IMR-90 (cell line): Measurements from ENCODE around the gene ZBED4. TPM values are rescaled to one million over a fixed set of nuclear protein-coding genes. Genes with fewer than 3 reads are reported as not detected.

Experiments used
- ATAC-seq: fragments of 200-7000 bp; cut with Tn5 transposase; 2 replicates; pipeline ENCODE4 v1.9.1; 2020; ENCODE audit warnings: low read depth, mild to moderate bottlenecking, moderate library complexity
- BruUV-seq: library from RNA; stranded (reverse); fragments of 400-500 nt; replicated peaks from 2 replicates; lab custom pipeline; 2021; lab: Mats Ljungman, UMichigan
- CTCF ChIA-PET: fragments of 300-600 bp; formaldehyde crosslinking; extraction: SDS; loops from one replicate; lab custom pipeline; 2021; ENCODE audit warnings: antibody characterized with exemption; lab: Yijun Ruan, JAX
- POLR2A ChIA-PET: fragments of 300-600 bp; sonication (Branson Sonifier 250); formaldehyde crosslinking; loops from one replicate; lab custom pipeline; 2022; ENCODE audit warnings: antibody characterized with exemption; ENCODE audit not compliant: unreplicated experiment; lab: Charles Lee
- DNase-seq: peaks from one replicate; pipeline ENCODE4 v3.0.0; 2013
- H2AFZ ChIP-seq: replicated peaks from 2 replicates; pipeline ENCODE3; 2013; ENCODE audit warnings: low read length, mild to moderate bottlenecking; ENCODE audit not compliant: poor library complexity
- H2AK5ac ChIP-seq: 2 replicates; pipeline ENCODE4 v1.6.1; 2013; ENCODE audit warnings: low read depth, low read length, inconsistent platforms
- H2AK9ac ChIP-seq: replicated peaks from 2 replicates; pipeline ENCODE3; 2013; ENCODE audit warnings: mild to moderate bottlenecking, low read depth, low read length, moderate library complexity; ENCODE audit not compliant: poor library complexity
- H2BK120ac ChIP-seq: 2 replicates; pipeline ENCODE4 v1.6.1; 2013; ENCODE audit warnings: low read depth, low read length, inconsistent platforms
- H2BK15ac ChIP-seq: 3 replicates; pipeline ENCODE4 v1.6.1; 2013; ENCODE audit warnings: low read depth, low read length, inconsistent platforms
- H2BK20ac ChIP-seq: 2 replicates; pipeline ENCODE4 v1.6.1; 2013; ENCODE audit warnings: low read depth, mild to moderate bottlenecking, inconsistent platforms, low read length, moderate library complexity
- H2BK5ac ChIP-seq: 2 replicates; pipeline ENCODE4 v1.6.1; 2013; ENCODE audit warnings: mild to moderate bottlenecking, low read depth, low read length, inconsistent platforms; ENCODE audit not compliant: poor library complexity, severe bottlenecking
- H3K14ac ChIP-seq: replicated peaks from 2 replicates; pipeline ENCODE4 v1.6.1; 2013; ENCODE audit warnings: low read depth, low read length, inconsistent platforms
- H3K18ac ChIP-seq: 2 replicates; pipeline ENCODE4 v1.6.1; 2013; ENCODE audit warnings: low read depth, low read length, control low read depth
- H3K23ac ChIP-seq: 2 replicates; pipeline ENCODE4 v1.6.1; 2013; ENCODE audit warnings: low read depth, low read length, inconsistent platforms
- H3K27ac ChIP-seq: 2 replicates; pipeline ENCODE4 v1.5.1; 2013; ENCODE audit warnings: mild to moderate bottlenecking, control low read depth, low read length; ENCODE audit not compliant: insufficient read depth
- H3K27me3 ChIP-seq: 2 replicates; pipeline ENCODE4 v1.6.1; 2013; ENCODE audit warnings: low read length; ENCODE audit not compliant: control insufficient read depth, insufficient read depth
- H3K36me3 ChIP-seq: 2 replicates; pipeline ENCODE4 v1.6.1; 2013; ENCODE audit warnings: low read length, mixed read lengths; ENCODE audit not compliant: control insufficient read depth, insufficient read depth
- H3K4ac ChIP-seq: 2 replicates; pipeline ENCODE4 v1.6.1; 2013; ENCODE audit warnings: low read depth, low read length, inconsistent platforms
- H3K4me1 ChIP-seq: 2 replicates; pipeline ENCODE4 v1.6.1; 2013; ENCODE audit warnings: low read length, mixed read lengths; ENCODE audit not compliant: control insufficient read depth, insufficient read depth
- H3K4me2 ChIP-seq: 2 replicates; pipeline ENCODE4 v1.6.1; 2013; ENCODE audit warnings: low read depth, mild to moderate bottlenecking, control low read depth, low read length, moderate library complexity
- H3K4me3 ChIP-seq: 2 replicates; pipeline ENCODE4 v1.5.1; 2013; ENCODE audit warnings: low read depth, mild to moderate bottlenecking, control low read depth, low read length, moderate library complexity; ENCODE audit not compliant: insufficient read depth
- H3K56ac ChIP-seq: 2 replicates; pipeline ENCODE4 v1.6.1; 2013; ENCODE audit warnings: low read length, inconsistent platforms; ENCODE audit not compliant: insufficient read depth; ENCODE audit errors: extremely low read depth
- H3K79me1 ChIP-seq, 2 experiments: 2 replicates each; pipeline ENCODE4 v1.6.1; 2013; ENCODE audit warnings: low read length in 2 of 2, inconsistent platforms in 1 of 2, low read depth in 1 of 2
- H3K9ac ChIP-seq: 2 replicates; pipeline ENCODE4 v1.6.1; 2013; ENCODE audit warnings: low read depth, low read length, control low read depth
- H3K9me1 ChIP-seq: 2 replicates; pipeline ENCODE4 v1.6.1; 2013; ENCODE audit warnings: low read length, inconsistent platforms; ENCODE audit not compliant: insufficient read depth
- H3K9me3 ChIP-seq: 2 replicates; pipeline ENCODE4 v1.6.1; 2013; ENCODE audit warnings: low read length; ENCODE audit not compliant: control insufficient read depth, insufficient read depth
- H4K20me1 ChIP-seq: 2 replicates; pipeline ENCODE4 v1.6.1; 2013; ENCODE audit warnings: low read length, inconsistent platforms; ENCODE audit not compliant: insufficient read depth
- H4K5ac ChIP-seq: 2 replicates; pipeline ENCODE4 v1.6.1; 2013; ENCODE audit warnings: mild to moderate bottlenecking, low read depth, low read length, control low read depth
- H4K8ac ChIP-seq, 2 experiments: 2 replicates each; pipeline ENCODE4 v1.6.1; 2013; ENCODE audit warnings: low read depth in 2 of 2, low read length in 2 of 2, control low read depth in 1 of 2, inconsistent platforms in 1 of 2
- H4K91ac ChIP-seq: 2 replicates; pipeline ENCODE4 v1.6.1; 2013; ENCODE audit warnings: low read depth, low read length, inconsistent platforms; ENCODE audit not compliant: insufficient read depth
- BHLHE40 ChIP-seq: fragments of 150-350 bp; IDR thresholded peaks from 2 replicates; pipeline ENCODE4 v1.6.1; 2016; ENCODE audit warnings: mild to moderate bottlenecking, low read depth, low read length
- FOS ChIP-seq: fragments of 150-350 bp; IDR thresholded peaks from 2 replicates; pipeline ENCODE4 v1.6.1; 2016; ENCODE audit warnings: low read depth, low read length
- MAFK ChIP-seq: IDR thresholded peaks from 2 replicates; pipeline ENCODE4 v1.6.1; 2012; ENCODE audit warnings: low read depth, low read length, improper control_type of control experiment
- MAZ ChIP-seq: IDR thresholded peaks from 2 replicates; pipeline ENCODE4 v1.6.1; 2012; ENCODE audit warnings: low read depth, mild to moderate bottlenecking, low read length, improper control_type of control experiment, moderate library complexity, borderline replicate concordance
- MXI1 ChIP-seq: IDR thresholded peaks from 2 replicates; pipeline ENCODE4 v1.6.1; 2012; ENCODE audit warnings: low read depth, mild to moderate bottlenecking, low read length, moderate library complexity, borderline replicate concordance
- NFE2L2 ChIP-seq: fragments of 150-350 bp; IDR thresholded peaks from 2 replicates; pipeline ENCODE4 v1.6.1; 2016; ENCODE audit warnings: low read depth, mild to moderate bottlenecking, low read length
- RAD21 ChIP-seq: IDR thresholded peaks from 2 replicates; pipeline ENCODE4 v1.6.1; 2012; ENCODE audit warnings: low read length, improper control_type of control experiment
- RFX5 ChIP-seq: IDR thresholded peaks from 2 replicates; pipeline ENCODE4 v1.8.0; 2012; ENCODE audit warnings: low read depth, mild to moderate bottlenecking, low read length, moderate library complexity
- SMC3 ChIP-seq: fragments of 150-350 bp; IDR thresholded peaks from 2 replicates; pipeline ENCODE4 v1.6.1; 2016; ENCODE audit warnings: low read depth, mild to moderate bottlenecking, antibody characterized with exemption, low read length, moderate library complexity
- USF2 ChIP-seq: fragments of 150-350 bp; IDR thresholded peaks from 2 replicates; pipeline ENCODE4 v1.6.1; 2017; ENCODE audit warnings: mild to moderate bottlenecking, antibody characterized with exemption, low read length, low read depth
- WGBS, 2 experiments: methylation state at CpG; one replicate each; pipeline versions ENCODE4 v1.1.5 to v1.1.7; 2013; ENCODE audit warnings: missing lambda C conversion rate in 2 of 2; ENCODE audit not compliant: insufficient read length in 1 of 2; ENCODE audit errors: extremely low coverage in 2 of 2; 5-methylcytosine and 5-hydroxymethylcytosine counted together
- dilution Hi-C: fragments of 300-500 bp; cut with HindIII; formaldehyde crosslinking; loops from one replicate; pipeline ENCODE4 v1.14.3; 2018; ENCODE audit warnings: low sequenced_read_pairs; ENCODE audit not compliant: unreplicated experiment
- in situ Hi-C: fragments of 300-500 bp; cut with MboI; formaldehyde crosslinking; loops from 3 replicates; pipeline ENCODE4 v1.14.3; 2019; ENCODE audit warnings: low sequenced_read_pairs, inconsistent platforms, mixed read lengths
- intact Hi-C: fragments of 100-400 bp; cut with micrococcal nuclease; formaldehyde crosslinking; loops from 2 replicates; pipeline ENCODE4 v1.10.0; 2022
- polyA plus RNA-seq, 3 experiments: library from polyadenylated mRNA; depleted of rRNA; stranded (reverse); fragments of >200 nt; gene quantifications; 2 replicates each; pipeline ENCODE4 v1.2.3, GENCODE V29; 2012; ENCODE audit warnings: low replicate concordance in 1 of 3
- total RNA-seq: library from RNA; depleted of rRNA; stranded (reverse); fragments of >200 nt; gene quantifications from 2 replicates; pipeline ENCODE4 v1.2.3, GENCODE V29; 2012
- TF ChIP-seq, protein P1 (sequence below): fragments of 150-350 bp; IDR thresholded peaks from 2 replicates; pipeline ENCODE4 v1.6.1; 2016; ENCODE audit warnings: low read depth, mild to moderate bottlenecking, low read length, moderate library complexity, borderline replicate concordance
- TF ChIP-seq, protein P2 (sequence below): conservative IDR thresholded peaks from 2 replicates; pipeline ENCODE4 v1.5.1; 2012; ENCODE audit warnings: mild to moderate bottlenecking, low read depth, low read length, improper control_type of control experiment

ZBED4 gene
- total and polyA plus RNA-seq, 2 of the 4 experiments (the other 2 are of a cell fraction): 9.3 to 10.5 TPM

DNA sequence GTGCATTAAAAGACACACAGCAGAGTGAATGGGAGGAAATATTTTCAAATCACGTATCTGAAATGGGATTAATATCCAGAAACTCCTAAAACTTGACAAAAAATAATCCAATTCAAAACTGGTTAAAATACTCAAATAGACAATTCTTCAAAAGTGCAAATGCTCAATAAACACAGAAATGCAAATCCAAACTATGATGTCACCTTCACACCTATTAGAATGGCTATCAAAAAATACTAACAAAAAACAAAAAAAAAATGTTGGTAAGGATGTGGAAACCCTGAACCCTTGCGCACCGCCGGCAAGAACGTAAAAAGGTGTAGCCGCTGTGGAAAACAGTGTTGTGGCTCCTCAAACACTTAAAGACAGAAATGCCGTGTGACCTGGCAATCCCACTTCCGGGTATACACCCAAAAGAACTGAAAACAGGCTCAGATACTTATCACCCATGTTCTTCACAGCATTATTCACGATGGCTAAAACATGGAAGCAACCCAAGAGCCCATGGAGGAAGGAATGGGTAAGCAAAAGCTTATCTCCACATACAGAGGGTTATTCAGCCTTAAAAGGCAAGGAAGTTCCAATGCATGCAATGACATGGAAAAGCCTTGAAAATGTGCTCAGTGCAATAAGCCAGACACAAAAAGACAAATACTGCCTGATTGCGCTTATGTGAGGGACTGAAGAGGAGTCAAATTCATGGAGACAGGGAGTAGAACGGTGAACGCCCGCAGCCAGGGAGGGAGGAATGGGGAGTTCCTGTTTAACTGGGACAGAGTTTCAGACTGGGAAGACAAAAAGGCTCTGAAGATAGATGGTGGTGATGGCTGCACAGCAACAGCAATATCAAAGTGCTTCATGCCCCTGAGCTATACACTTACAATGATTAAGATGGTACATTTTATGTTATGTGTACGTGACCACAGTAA, 45.6 kb upstream of the ZBED4 start:
- H3K9ac ChIP-seq: no peak overlapping the region
- no peak for ATAC-seq
- 100% methylated on average over 4 of the region's 14 CpGs; no CpG with 5 or more reads in 1 of the 2 experiments for WGBS, 2 experiments

More for the DNA sequence above, 45.6 kb upstream of the ZBED4 start:
- Histone ChIP-seq H3K27ac (no peak overlapping the region), H2AK9ac (no peak overlapping the region), H3K4me3 (no peak overlapping the region), H4K8ac (no peak overlapping the region), H3K23ac (no peak overlapping the region), H3K4me2 (no peak overlapping the region), H3K4me1 (peaks cover 10% of the 10 kb centered on the region), H3K9me3 (no peaks in the 10 kb centered on the region; the same call in 1 of the 2 replicates), H2AK5ac (no peak overlapping the region), H2AFZ (no peak overlapping the region), H3K14ac (no peak overlapping the region), H3K27me3 (no peaks in the 10 kb centered on the region), H2BK5ac (no peak overlapping the region), H4K5ac (no peak overlapping the region), H3K36me3 (peaks cover 29% of the 10 kb centered on the region), H4K91ac (no peak overlapping the region), H3K79me1 (peaks cover 8 to 76% of the 10 kb centered on the region in 2 experiments), H3K18ac (no peak overlapping the region), H4K20me1 (peaks cover 98% of the 10 kb centered on the region), H2BK120ac (no peak overlapping the region), H3K9me1 (peaks cover 17% of the 10 kb centered on the region), H2BK20ac (no peak overlapping the region), H3K4ac (no peak overlapping the region), H3K56ac (no peak overlapping the region), H2BK15ac (no peak overlapping the region)
- intact Hi-C loops (no loop called here), in situ Hi-C loops (loop anchor here (25.0 kb wide), 2 partner anchors 104 to 404 kb away; partner anchors contain the start of genes ALG12, CRELD2 and SELENOO), dilution Hi-C loops (no loop called here)
- ChIA-PET CTCF (no interaction called here), POLR2A (no interaction called here)
- no TSS peak for BruUV-seq
- TF ChIP-seq MXI1: no peak
- TF ChIP-seq, protein P1, sequence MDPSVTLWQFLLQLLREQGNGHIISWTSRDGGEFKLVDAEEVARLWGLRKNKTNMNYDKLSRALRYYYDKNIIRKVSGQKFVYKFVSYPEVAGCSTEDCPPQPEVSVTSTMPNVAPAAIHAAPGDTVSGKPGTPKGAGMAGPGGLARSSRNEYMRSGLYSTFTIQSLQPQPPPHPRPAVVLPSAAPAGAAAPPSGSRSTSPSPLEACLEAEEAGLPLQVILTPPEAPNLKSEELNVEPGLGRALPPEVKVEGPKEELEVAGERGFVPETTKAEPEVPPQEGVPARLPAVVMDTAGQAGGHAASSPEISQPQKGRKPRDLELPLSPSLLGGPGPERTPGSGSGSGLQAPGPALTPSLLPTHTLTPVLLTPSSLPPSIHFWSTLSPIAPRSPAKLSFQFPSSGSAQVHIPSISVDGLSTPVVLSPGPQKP: no peak
- TF ChIP-seq RAD21: no peak
- TF ChIP-seq USF2: no peak
- no peak for TF ChIP-seq SMC3
- no peak for TF ChIP-seq RFX5
- TF ChIP-seq MAZ: no peak
- TF ChIP-seq, protein P2, sequence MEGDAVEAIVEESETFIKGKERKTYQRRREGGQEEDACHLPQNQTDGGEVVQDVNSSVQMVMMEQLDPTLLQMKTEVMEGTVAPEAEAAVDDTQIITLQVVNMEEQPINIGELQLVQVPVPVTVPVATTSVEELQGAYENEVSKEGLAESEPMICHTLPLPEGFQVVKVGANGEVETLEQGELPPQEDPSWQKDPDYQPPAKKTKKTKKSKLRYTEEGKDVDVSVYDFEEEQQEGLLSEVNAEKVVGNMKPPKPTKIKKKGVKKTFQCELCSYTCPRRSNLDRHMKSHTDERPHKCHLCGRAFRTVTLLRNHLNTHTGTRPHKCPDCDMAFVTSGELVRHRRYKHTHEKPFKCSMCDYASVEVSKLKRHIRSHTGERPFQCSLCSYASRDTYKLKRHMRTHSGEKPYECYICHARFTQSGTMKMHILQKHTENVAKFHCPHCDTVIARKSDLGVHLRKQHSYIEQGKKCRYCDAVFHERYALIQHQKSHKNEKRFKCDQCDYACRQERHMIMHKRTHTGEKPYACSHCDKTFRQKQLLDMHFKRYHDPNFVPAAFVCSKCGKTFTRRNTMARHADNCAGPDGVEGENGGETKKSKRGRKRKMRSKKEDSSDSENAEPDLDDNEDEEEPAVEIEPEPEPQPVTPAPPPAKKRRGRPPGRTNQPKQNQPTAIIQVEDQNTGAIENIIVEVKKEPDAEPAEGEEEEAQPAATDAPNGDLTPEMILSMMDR: no peak
- no peak for TF ChIP-seq BHLHE40
- TF ChIP-seq NFE2L2: no peak
- no peak for TF ChIP-seq MAFK
- TF ChIP-seq FOS: no peak
- DNase-seq: no peak
